ENCODE data around the gene MPHOSPH9.
A peak's percentile ranks its signal among the peaks of the same experiment; 100 is the strongest.

The MPHOSPH9 gene

DNA sequence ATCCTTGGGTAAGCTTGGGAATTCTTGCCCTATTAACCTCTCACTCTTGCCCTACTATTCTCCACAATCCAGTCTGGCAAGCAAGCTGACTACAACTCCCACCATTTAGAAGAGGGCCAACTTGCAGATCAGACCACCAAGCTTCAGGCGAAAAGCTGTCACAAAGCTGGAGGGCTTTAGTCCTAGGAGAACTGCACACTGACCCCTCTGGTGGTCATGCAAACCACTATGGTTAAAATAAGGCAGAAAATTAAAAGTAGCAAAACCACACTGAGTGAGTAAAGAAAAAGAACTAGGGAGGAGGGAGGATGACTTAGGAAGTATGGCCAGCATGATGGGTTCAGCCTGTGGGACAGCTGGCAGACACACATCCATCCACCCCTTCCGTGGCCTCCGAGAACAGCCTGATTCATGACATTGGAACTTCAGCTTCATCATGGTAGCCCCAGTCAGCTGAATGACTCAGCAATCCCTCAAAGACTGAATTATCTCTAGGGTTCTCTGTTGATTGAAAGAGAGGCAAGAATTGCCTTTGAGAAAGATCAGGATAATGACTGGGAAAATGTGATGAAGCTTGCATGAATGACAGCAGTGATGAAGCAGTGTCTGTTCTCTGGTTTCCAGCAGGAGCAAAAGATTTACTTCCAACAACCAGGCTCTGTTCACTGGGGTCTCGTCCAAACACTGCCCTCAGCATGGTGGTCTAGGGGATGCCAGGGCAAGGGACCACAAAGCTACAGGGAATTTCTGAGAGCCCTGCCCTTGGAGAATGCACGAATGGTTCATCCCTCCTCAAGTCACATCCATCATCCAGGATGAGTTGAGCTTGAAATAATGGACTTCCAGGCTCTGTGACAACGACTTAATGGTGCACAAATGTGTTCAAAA, 106.4 kb downstream of the MPHOSPH9 start:
- no peak overlapping the region for H3K4me3 ChIP-seq (ENCODE audit: control insufficient read depth in 1 of 7, extremely low read depth in 1 of 7, insufficient read depth in 4 of 7, low read depth in 2 of 7, low read length in 6 of 7)
- H3K9me3 ChIP-seq (ENCODE audit: control extremely low read depth in 1 of 5, control insufficient read depth in 4 of 5, insufficient read depth in 2 of 5, low read depth in 1 of 5, low read length in 4 of 5), result no peaks in the 10 kb centered on the region
- H3K36me3 ChIP-seq (ENCODE audit: control insufficient read depth in 4 of 4, insufficient read depth in 4 of 4, low read length in 3 of 4), result no peaks in the 10 kb centered on the region
- CTCF ChIA-PET, result interaction anchor here (0.6 to 2.1 kb wide), 9 partner anchors 9 to 133 kb away, joined by 3 to 10 read pairs (median 5); no protein-coding TSS in a partner anchor
- POLR2A ChIA-PET, result no interaction called here
- no peak overlapping the region for H3K27ac ChIP-seq (ENCODE audit: insufficient read depth in 1 of 2, low read depth in 1 of 2, low read length in 2 of 2, poor library complexity in 1 of 2, severe bottlenecking in 2 of 2)
- no peaks in the 10 kb centered on the region for H3K27me3 ChIP-seq (replicated peaks in 2 of 5; ENCODE audit: control insufficient read depth in 4 of 5, insufficient read depth in 5 of 5, low read length in 4 of 5)
- DNase-seq, result peak in 2 of 3 donors; percentile 73 to 76
- 90% methylated on average over 3 of the region's 6 CpGs for WGBS (ENCODE audit: insufficient coverage)
- peaks cover 0 to 14% (median 12%) of the 10 kb centered on the region in 4 experiments for H3K4me1 ChIP-seq (ENCODE audit: control extremely low read depth in 1 of 4, control insufficient read depth in 4 of 4, insufficient read depth in 4 of 4, low read length in 3 of 4)

DNA sequence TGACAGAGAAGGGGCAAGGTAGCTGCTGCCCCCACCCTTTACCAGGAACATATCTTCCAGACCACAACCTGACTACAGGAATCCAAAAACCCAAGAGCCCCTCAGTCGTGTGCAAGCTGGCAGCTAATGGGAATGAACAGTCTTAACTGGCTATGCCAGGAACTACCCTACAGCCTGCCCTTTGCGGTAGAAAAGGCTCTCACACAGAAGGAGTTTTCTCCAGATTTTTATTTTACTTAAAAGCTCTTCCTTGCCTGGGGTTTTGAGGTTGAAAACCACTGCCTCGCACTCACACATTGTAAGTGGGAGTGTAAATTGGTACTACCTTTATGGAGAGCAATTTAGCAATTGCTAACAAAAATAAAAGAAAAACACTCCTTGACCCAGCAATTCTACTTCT, 110.3 kb downstream of the MPHOSPH9 start:
- WGBS (ENCODE audit: insufficient coverage), result no CpG with 5 or more reads among the region's 3 CpGs
- Histone ChIP-seq H3K4me1 (ENCODE audit: control extremely low read depth in 1 of 4, control insufficient read depth in 4 of 4, insufficient read depth in 4 of 4, low read length in 3 of 4) (peaks cover 0 to 10% (median 7%) of the 10 kb centered on the region in 4 experiments), H3K27me3 (replicated peaks in 2 of 5; ENCODE audit: control insufficient read depth in 4 of 5, insufficient read depth in 5 of 5, low read length in 4 of 5) (no peaks in the 10 kb centered on the region), H3K4me3 (ENCODE audit: control insufficient read depth in 1 of 7, extremely low read depth in 1 of 7, insufficient read depth in 4 of 7, low read depth in 2 of 7, low read length in 6 of 7) (no peak overlapping the region), H3K27ac (ENCODE audit: insufficient read depth in 1 of 2, low read depth in 1 of 2, low read length in 2 of 2, poor library complexity in 1 of 2, severe bottlenecking in 2 of 2) (no peak overlapping the region), H3K9me3 (ENCODE audit: control extremely low read depth in 1 of 5, control insufficient read depth in 4 of 5, insufficient read depth in 2 of 5, low read depth in 1 of 5, low read length in 4 of 5) (no peaks in the 10 kb centered on the region), H3K36me3 (ENCODE audit: control insufficient read depth in 4 of 4, insufficient read depth in 4 of 4, low read length in 3 of 4) (no peaks in the 10 kb centered on the region)
- CTCF ChIA-PET, result interaction anchor here (1.0 to 1.6 kb wide), 2 partner anchors 25 to 45 kb away, joined by 3 read pairs; no protein-coding TSS in a partner anchor
- POLR2A ChIA-PET, result no interaction called here
- no peak for DNase-seq

DNA sequence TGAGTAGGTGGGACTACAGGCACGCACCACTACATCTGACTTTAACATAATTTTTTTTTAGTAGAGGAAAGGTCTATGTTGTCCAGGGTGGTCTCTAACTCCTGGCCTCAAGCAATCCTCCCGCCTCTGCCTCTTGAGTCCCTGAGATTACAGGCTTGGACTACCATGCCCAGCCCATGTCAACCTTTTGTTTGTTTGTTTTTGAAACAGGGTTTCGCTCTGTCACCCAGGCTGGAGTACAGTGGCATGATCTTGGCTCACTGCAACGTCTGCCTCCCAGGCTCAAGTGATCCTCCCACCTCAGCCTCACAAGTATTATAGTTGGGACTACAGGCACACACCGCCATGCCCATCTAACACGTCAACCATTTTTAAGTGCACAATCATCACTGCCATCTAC, 111.3 kb downstream of the MPHOSPH9 start:
- no peak overlapping the region for H3K27ac ChIP-seq (ENCODE audit: insufficient read depth in 1 of 2, low read depth in 1 of 2, low read length in 2 of 2, poor library complexity in 1 of 2, severe bottlenecking in 2 of 2)
- no peaks in the 10 kb centered on the region for H3K27me3 ChIP-seq (replicated peaks in 2 of 5; ENCODE audit: control insufficient read depth in 4 of 5, insufficient read depth in 5 of 5, low read length in 4 of 5)
- no peak overlapping the region for H3K4me3 ChIP-seq (ENCODE audit: control insufficient read depth in 1 of 7, extremely low read depth in 1 of 7, insufficient read depth in 4 of 7, low read depth in 2 of 7, low read length in 6 of 7)
- H3K4me1 ChIP-seq (ENCODE audit: control extremely low read depth in 1 of 4, control insufficient read depth in 4 of 4, insufficient read depth in 4 of 4, low read length in 3 of 4), result peaks cover 0 to 7% (median 6%) of the 10 kb centered on the region in 4 experiments
- H3K9me3 ChIP-seq (ENCODE audit: control extremely low read depth in 1 of 5, control insufficient read depth in 4 of 5, insufficient read depth in 2 of 5, low read depth in 1 of 5, low read length in 4 of 5), result no peaks in the 10 kb centered on the region
- no peaks in the 10 kb centered on the region for H3K36me3 ChIP-seq (ENCODE audit: control insufficient read depth in 4 of 4, insufficient read depth in 4 of 4, low read length in 3 of 4)
- WGBS (ENCODE audit: insufficient coverage), result 98% methylated on average over 5 of the region's 6 CpGs
- ChIA-PET POLR2A (no interaction called here), CTCF (no interaction called here)
- no peak for DNase-seq

DNA sequence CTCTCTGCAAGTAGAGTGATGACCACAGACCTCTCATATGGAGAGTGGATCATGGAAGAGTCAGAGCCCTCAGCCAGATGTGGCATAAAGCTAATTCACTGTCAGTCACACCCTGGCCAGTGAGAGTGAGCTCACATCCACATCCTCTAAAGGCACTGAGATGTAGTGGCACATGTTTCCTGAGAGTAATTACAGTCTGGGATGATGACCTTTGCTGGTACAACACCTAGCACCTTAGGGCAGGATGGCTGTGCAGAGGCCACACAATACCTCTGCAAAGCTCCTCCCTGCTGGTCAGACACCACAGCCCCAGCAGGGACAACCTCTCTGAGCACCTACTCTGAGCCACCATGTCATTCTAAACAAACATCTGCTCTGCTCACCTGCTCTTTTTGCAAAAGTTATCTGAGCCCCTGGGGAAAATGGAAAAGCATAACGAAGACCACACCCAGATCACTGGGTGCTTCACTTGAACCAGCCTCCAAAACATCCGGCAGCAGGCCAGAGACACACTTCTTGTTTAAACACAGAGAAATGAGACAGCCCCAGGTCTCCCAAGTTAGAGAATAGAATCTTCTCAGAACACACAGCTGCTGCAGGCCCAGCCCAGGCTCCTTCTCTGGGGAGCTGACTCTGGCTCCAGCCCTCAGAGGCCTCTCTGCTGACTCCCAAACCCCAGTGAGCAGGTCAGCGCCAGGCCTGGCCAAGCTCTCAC, 112.3 kb downstream of the MPHOSPH9 start:
- DNase-seq, result no peak
- ChIA-PET POLR2A (interaction anchor here (0.6 kb wide), 1 partner anchor 253 kb away, joined by 3 read pairs; no protein-coding TSS in a partner anchor), CTCF (interaction anchor here (0.8 to 1.8 kb wide), 4 partner anchors 9 to 62 kb away, joined by 3 to 4 read pairs (median 3); no protein-coding TSS in a partner anchor)
- no peaks in the 10 kb centered on the region for H3K27me3 ChIP-seq (replicated peaks in 2 of 5; ENCODE audit: control insufficient read depth in 4 of 5, insufficient read depth in 5 of 5, low read length in 4 of 5)
- H3K9me3 ChIP-seq (ENCODE audit: control extremely low read depth in 1 of 5, control insufficient read depth in 4 of 5, insufficient read depth in 2 of 5, low read depth in 1 of 5, low read length in 4 of 5), result no peaks in the 10 kb centered on the region
- H3K4me1 ChIP-seq (ENCODE audit: control extremely low read depth in 1 of 4, control insufficient read depth in 4 of 4, insufficient read depth in 4 of 4, low read length in 3 of 4), result peaks cover 0 to 3% (median 0%) of the 10 kb centered on the region in 4 experiments
- no peak overlapping the region for H3K4me3 ChIP-seq (ENCODE audit: control insufficient read depth in 1 of 7, extremely low read depth in 1 of 7, insufficient read depth in 4 of 7, low read depth in 2 of 7, low read length in 6 of 7)
- H3K27ac ChIP-seq (ENCODE audit: insufficient read depth in 1 of 2, low read depth in 1 of 2, low read length in 2 of 2, poor library complexity in 1 of 2, severe bottlenecking in 2 of 2), result no peak overlapping the region
- no peaks in the 10 kb centered on the region for H3K36me3 ChIP-seq (ENCODE audit: control insufficient read depth in 4 of 4, insufficient read depth in 4 of 4, low read length in 3 of 4)
- 88% methylated on average over 1 of the region's 3 CpGs for WGBS (ENCODE audit: insufficient coverage)

DNA sequence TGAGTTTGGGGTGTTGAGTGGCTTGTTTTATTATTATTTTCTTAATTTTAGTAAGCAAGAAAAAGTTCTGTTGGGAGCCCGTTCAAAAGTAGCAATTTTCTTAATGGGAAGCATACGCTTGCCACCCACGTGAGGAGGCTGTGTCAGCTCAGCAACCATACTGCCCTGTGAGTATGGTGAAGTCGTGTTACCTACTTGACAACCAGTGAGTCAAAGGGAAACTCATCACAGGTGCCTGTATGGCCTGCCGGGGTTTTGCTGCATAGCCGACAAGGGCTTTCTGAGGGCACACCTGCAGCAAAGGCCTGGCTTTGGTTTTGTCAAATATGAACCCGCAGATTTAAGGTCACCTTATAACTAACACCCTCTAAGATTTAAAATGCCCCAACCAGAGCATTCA, 113.1 kb downstream of the MPHOSPH9 start:
- Histone ChIP-seq H3K27ac (ENCODE audit: insufficient read depth in 1 of 2, low read depth in 1 of 2, low read length in 2 of 2, poor library complexity in 1 of 2, severe bottlenecking in 2 of 2) (no peak overlapping the region), H3K27me3 (replicated peaks in 2 of 5; ENCODE audit: control insufficient read depth in 4 of 5, insufficient read depth in 5 of 5, low read length in 4 of 5) (no peaks in the 10 kb centered on the region), H3K4me3 (ENCODE audit: control insufficient read depth in 1 of 7, extremely low read depth in 1 of 7, insufficient read depth in 4 of 7, low read depth in 2 of 7, low read length in 6 of 7) (no peak overlapping the region), H3K9me3 (ENCODE audit: control extremely low read depth in 1 of 5, control insufficient read depth in 4 of 5, insufficient read depth in 2 of 5, low read depth in 1 of 5, low read length in 4 of 5) (no peaks in the 10 kb centered on the region), H3K4me1 (ENCODE audit: control extremely low read depth in 1 of 4, control insufficient read depth in 4 of 4, insufficient read depth in 4 of 4, low read length in 3 of 4) (peaks cover 0 to 3% (median 0%) of the 10 kb centered on the region in 4 experiments), H3K36me3 (ENCODE audit: control insufficient read depth in 4 of 4, insufficient read depth in 4 of 4, low read length in 3 of 4) (no peaks in the 10 kb centered on the region)
- no peak for DNase-seq
- 92% methylated on average over 6 of the region's 7 CpGs for WGBS (ENCODE audit: insufficient coverage)
- ChIA-PET CTCF (interaction anchor here (1.3 to 1.8 kb wide), 2 partner anchors 9 to 61 kb away, joined by 3 to 4 read pairs; no protein-coding TSS in a partner anchor), POLR2A (interaction anchor here (0.6 to 0.7 kb wide), 3 partner anchors 27 to 254 kb away, joined by 3 to 4 read pairs (median 4); no protein-coding TSS in a partner anchor)

DNA sequence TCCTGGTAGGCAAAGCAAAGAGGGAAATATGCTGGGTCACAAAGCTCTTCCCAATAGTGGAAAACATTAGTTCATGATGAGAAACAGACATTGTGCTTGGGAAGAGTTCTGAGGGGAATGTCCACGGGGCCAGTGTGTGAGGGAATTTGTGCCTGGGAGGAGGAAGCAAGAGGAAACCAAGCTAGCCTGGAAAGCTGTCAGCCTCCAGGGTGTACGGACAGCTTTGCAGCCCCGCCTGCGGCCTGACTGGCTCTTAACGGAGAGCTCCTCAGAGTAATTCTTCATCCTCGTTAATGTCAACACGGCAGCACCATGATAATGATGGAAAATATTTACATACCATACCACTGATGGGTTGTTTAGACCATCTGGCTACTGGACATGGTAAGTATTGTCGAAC, 114.4 kb downstream of the MPHOSPH9 start:
- WGBS (ENCODE audit: insufficient coverage), result 95% methylated on average over 5 of the region's 8 CpGs
- ChIA-PET POLR2A (no interaction called here), CTCF (interaction anchor here (1.2 to 1.8 kb wide), 4 partner anchors 13 to 34 kb away, joined by 3 to 6 read pairs (median 4); no protein-coding TSS in a partner anchor)
- Histone ChIP-seq H3K27ac (ENCODE audit: insufficient read depth in 1 of 2, low read depth in 1 of 2, low read length in 2 of 2, poor library complexity in 1 of 2, severe bottlenecking in 2 of 2) (no peak overlapping the region), H3K27me3 (replicated peaks in 2 of 5; ENCODE audit: control insufficient read depth in 4 of 5, insufficient read depth in 5 of 5, low read length in 4 of 5) (no peaks in the 10 kb centered on the region), H3K4me3 (ENCODE audit: control insufficient read depth in 1 of 7, extremely low read depth in 1 of 7, insufficient read depth in 4 of 7, low read depth in 2 of 7, low read length in 6 of 7) (no peak overlapping the region), H3K4me1 (ENCODE audit: control extremely low read depth in 1 of 4, control insufficient read depth in 4 of 4, insufficient read depth in 4 of 4, low read length in 3 of 4) (peaks cover 0 to 3% (median 0%) of the 10 kb centered on the region in 4 experiments), H3K9me3 (ENCODE audit: control extremely low read depth in 1 of 5, control insufficient read depth in 4 of 5, insufficient read depth in 2 of 5, low read depth in 1 of 5, low read length in 4 of 5) (no peaks in the 10 kb centered on the region), H3K36me3 (ENCODE audit: control insufficient read depth in 4 of 4, insufficient read depth in 4 of 4, low read length in 3 of 4) (no peaks in the 10 kb centered on the region)
- DNase-seq, result no peak
